NCI-H1105 treated with DMSO at 0.1 percent for 48 hours (cell line): ENCODE data around the gene HLA-B.
A peak's percentile ranks its signal among the peaks of the same experiment; 100 is the strongest.
"Not testable (repeated sequence)": the region's sequence is repeated elsewhere in the genome, so short reads cannot be mapped to it uniquely, and the experiment has no call there.

Experiments
- DNase-seq: peaks from one replicate; lab custom pipeline; 2025; lab: John Stamatoyannopoulos, UW

Gene HLA-B

DNA sequence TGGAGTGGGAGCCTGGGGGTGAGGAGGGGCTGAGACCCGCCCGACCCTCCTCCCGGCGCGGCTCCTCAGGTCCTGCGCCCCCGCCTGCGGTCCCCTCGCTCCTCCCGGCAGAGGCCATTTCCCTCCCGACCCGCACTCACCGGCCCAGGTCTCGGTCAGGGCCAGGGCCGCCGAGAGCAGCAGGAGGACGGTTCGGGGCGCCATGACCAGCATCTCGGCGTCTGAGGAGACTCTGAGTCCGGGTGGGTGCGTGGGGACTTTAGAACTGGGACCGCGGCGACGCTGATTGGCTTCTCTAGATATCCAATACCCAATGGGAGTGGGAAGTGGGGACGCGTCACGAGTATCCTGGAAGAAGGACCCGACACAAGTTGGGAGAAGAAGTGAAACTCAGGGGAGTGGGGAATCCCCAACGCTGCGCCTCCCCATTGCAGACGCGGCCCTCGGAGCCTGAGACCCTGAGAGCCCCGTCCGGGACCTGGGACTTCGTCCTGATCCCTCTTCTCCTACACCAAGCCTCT lies at the start of gene HLA-B:
TSS of gene HLA-B (minus strand) at position 234 of the 521 bp plus-strand sequence. CDS start at position 213, 21 bp downstream.
- DNase-seq = peak; percentile 29

DNA sequence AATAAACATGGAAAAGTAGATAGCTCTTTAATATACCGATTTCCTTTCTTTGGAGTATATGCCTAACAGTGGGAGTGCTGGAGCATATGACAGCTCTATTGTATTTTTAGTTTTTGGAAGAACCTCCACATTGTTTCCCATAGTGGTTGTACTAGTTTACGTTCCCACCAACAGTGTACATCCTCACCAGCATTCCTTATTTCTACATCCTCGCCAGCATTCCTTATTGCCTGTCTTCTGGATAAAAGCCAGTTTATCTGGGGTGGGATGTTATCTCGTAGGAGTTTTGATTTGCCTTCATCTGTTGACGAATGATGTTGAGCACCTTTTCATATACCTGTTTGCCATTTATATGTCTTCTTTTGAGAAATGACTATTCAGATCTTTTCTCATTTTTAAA lies 49.0 kb upstream of the HLA-B start:
- no peak for DNase-seq

DNA sequence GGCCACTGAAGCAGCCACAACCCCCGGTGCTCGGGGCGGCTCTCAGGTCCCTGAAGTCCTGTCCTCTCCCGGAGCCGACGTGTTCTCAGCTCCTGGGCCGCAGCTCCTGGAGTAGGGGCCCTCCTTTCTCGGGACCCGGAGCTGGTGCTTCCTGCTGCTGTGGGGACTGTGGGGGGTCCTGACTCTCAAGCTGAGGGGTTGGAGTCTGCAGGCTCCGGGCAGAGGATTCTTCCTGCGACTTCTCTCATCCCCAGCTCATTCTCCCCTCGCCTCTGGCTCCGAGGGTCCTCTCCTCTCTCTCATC lies 47.0 kb upstream of the HLA-B start:
- not testable (repeated sequence) for DNase-seq

DNA sequence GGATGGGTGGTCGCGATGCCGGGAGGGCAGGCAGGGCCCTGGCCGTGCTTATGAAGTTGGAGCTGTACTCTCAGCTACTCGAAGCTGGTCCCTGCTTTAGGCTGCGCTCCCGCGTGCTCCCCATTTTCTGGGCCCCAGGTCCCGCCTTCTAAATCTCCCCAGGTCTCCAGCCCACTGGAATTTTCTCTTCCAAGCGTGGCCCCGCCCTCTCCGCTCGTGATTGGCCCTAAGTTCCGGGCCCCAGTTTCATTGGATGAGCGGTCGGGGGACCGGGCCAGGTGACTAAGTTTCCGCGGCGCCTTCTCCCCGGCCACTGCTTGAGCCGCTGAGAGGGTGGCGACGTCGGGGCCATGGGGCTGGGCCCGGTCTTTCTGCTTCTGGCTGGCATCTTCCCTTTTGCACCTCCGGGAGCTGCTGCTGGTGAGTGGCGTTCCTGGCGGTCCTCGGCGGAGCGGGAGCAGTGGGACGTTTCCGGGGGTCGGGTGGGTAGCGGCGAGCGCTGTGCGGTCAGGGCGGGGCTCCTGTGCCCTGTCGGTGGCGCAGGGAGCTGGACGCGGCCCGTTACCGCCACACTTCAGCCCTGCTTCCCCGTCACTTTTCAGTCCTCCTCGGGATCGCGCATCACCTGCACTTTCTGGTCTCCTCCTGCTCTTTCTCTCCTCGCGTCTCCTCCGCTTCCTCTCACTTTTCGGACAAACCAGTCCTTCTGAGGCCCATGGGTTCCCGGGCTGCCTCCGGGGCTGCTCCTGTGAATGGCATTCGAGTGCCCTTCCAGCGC lies 46.5 kb upstream of the HLA-B start, which contains the start of gene MICA:
TSS of gene MICA (plus strand) at position 313 of the 778 bp plus-strand sequence. CDS start at position 351, 38 bp downstream.
- DNase-seq = peak; percentile 26

DNA sequence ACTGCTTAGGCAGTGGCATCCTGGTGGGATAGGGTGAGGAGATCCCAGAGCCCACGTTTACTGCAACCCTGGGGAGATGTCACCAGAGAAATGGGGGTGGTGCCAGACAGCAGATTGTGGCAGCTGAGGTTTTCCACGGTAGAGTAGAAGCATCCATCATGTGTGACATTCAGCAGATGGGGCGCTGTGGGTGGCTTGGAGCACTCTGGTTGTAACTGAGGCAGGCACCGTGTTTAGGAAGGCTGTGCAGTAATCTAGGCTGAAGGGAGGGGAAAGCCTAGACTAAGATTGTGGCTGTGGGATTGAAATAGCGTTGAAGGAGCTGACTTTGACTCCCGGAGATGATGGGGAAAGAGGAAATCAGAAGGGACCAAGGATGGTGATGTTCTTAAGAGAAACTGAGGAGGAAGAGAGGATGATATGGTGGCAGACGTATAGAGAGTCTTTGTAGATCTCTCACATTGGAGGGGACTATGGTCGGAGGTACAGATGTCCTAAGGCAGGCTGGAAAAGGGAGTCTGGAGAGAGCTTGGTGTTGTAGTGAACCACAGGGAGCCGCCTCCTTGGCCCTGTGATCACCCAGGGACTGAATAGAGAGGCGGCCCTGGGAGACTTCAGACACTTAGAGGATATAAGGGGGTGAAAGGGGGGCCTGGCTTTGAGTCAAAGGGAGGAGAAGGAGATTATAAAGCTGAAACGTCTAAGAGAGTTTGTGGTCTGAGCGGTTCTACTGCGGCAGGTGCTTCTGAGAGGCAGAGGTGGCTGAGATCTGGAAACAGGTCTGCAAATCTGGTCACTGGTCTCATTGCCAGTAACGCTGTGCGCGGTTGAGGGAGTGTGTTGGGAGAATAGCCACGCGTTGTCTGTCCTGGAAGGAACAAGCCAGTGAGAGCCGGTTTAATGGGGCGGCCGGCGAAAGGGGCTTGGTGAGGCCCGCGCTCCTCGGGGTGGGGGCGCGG lies 45.6 kb upstream of the HLA-B start:
- no peak for DNase-seq

DNA sequence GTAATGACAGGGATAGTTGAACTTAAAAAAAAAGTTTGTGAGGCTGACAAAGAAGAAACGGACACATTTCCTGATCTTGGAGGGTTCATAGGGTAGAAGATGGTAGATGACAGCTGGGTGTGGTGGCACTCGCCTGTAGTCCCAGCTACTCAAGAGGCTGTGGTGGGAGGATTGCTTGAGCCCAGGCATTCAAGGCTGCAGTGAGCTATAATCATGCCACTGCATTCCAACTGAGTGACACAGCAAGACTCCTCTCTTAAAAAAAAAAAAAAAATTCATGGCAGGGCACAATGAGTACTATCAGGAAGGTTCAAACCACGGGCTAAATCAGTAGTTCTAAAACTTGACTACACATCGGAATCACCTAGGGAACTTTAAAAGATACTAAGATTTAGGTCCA lies 44.4 kb upstream of the HLA-B start:
- DNase-seq = no peak

DNA sequence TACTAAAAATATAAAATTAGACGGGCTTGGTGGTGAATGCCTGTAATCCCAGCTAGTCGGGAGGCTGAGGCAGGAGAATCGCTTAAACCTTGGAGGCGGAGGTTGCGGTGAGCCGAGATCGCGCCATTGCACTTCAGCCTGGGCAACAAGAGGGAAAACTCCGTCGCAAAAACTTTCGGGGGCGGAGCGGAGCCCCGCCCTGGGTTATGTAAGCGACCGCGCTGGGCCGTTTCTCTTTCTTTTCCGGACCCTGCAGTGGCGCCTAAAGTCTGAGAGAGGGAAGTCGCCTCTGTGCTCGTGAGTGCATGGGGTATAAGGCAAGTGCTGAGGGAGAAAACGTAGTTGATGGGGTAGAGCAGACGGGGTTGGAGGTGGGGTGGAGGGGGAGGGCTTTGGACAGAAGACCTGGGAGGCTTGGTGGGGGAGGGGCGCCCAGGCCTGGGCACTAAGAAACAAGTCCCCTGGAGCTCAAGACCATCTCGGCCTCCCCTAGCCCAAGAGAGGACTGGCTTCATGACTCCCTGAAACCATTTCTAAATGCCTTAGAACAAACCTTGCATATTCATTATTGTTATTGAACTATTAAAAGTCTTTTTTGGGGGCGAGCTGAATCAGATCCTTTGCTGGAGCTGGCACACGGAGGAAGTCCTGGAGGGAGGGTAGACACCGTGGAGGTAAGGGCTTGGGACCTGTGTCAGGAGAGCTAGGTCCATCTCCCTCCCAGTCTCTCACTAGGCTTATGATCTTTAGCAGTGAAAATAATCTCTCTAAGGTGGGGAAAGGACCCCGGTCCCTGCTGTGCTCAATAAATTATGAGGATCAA lies 43.7 kb upstream of the HLA-B start:
- no peak for DNase-seq

DNA sequence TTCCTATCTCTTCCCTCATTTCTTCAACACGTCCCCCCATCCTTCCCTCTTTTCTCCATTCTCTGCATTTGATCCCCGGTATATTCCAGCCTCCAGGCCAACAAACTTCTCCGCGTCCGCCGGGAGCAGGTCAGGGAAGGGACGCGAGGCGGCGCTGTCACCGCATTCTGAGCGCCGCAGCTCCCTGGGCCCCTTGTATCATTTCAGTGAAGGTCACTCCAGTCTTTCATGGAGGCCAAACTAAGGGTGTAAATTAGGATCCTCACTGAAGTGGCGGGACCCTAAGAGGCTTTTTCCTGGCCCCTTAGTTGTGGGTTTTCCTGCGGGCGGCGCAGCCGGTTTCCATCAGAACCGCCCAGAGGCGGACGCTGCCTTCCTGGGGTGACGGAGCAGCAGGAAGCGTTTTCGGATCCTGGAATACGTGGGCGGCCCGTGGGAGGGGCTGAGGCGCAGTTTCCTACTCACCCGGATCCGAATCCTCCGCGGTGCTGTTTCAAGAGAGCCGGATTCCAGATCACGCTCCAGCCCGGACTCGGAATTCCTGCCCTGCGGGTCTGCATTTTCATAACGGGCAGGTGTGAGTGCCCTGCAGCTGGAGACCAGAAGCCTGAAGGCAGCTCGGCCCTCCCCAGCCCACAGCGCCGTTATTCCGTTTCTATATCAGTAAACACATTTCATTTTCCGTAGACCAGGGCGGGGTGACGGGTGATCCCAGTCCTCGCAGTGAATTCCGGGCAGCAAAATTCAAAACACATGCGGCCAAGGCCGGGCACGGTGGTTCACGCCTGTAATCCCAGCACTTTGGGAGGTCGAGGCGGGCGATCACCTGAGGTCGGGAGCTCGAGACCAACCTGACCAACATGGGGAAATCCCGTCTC lies 42.8 kb upstream of the HLA-B start:
- DNase-seq = peak; percentile 28

DNA sequence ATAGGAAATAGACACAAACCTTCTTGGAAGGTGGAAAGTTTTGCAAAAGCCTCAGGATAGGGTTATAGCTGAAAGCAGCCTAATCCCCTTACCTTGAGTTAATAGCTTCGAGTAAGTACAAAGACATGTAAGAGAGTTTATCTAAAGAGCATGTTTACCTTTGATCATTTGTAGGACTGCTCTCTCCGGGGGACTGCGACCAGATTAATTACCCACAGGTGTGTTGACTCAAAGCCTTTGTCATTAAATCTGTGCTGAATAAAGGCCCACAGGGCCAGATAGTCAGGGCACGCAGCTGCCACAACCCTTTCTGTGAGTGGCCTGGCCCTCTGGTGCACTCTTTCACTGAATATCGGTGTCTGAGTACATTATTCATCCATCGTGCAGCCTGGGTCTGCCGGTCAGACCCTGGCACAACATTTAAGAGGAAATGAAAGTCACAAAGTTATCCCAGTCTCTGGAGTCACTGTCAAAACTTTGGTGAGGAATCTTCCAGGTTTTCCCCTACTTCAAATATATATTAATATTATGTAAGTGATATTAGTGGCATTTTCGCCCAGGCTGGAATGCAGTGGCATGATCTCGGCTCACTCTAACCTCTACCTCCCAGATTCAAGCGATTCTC lies 41.0 kb upstream of the HLA-B start:
- no peak for DNase-seq

DNA sequence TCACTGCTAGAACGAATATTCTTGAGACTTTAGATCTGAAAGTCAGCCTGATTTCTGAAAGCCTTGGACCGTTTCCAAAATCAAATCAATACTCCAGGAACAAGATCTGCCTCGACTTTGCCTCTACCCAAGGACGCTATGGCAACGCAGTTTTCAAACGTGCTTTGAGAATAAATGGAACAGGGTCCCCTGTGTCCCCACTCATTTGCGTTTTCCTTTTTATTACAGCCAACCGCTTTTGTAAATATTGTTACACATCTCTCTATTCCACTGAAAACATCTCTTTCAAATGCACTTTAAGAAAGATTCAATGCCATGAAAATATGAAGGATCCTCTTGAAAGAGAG lies 40.1 kb upstream of the HLA-B start:
- DNase-seq = not testable (repeated sequence)

DNA sequence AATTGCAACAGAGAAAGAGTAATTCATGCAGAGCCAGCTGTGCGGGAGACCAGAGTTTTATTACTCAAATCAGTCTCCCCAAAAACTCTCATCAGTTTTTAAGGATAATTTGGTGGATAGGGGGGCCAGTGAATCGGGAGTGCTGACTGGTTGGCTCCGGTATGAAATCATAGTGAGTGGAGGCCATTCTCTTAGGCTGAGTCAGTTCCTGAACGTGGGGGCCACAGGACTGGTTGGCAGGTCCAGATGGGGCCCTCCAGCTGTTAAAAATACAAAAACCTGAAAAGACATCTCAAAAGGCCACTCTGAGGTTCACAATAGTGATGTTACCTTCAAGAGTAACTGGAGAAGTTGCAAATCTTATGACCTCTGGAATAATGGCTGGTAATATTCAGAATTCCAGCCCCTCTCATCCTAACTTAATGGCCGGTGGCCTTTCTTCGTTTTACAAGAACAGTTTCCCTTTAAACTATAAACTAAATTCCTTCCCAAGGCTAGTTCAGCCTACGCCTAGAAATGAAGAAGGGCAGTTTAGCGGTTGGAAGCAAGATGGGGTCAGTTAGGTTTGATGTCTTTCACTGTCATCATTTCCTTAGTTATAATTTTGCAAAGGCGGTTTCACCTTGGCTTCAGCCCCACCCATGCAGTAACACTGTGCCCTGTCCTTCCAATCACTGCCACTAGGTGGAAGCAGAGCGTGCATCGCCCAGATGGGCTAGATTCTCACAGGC lies 39.6 kb upstream of the HLA-B start:
- DNase-seq = peak; percentile 54

DNA sequence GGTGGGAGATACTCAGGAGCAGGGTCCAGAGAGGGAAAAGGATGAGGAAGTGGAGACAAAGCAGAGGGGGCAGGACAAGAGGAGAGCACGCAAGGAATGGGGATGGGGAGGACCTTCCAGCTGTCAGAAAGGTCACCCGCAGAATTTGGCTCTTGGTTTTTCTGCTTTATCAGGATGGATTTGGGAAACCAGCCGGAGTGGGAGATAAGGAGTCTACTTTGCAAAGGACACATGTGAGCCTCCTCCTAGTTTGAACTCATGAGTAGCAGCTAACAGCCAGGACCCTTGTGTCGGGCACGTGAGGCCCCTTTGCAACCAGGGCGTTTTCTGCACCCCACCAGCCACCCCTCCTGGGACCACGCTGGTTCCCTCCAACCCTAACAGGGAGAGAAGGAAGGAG lies 38.9 kb upstream of the HLA-B start:
- no peak for DNase-seq

DNA sequence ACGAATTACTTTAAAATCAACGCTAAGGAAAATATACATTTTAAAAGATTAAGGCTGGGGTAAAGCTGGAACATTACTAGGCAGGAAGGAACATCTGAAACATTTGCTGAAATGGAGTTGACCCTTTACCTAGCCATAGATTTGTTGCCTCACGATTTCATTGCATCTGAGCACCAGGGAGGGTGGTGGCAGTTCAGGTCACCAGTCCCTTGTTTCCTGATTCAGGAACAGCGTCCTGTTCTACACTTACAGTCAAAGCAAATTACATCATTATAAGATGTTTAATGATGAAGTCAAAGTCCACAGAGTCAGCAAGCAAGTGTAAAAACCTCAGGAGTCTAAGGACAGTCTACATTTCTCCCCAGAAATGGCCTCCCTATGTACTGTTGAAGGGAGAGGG lies 37.4 kb upstream of the HLA-B start:
- DNase-seq = no peak

DNA sequence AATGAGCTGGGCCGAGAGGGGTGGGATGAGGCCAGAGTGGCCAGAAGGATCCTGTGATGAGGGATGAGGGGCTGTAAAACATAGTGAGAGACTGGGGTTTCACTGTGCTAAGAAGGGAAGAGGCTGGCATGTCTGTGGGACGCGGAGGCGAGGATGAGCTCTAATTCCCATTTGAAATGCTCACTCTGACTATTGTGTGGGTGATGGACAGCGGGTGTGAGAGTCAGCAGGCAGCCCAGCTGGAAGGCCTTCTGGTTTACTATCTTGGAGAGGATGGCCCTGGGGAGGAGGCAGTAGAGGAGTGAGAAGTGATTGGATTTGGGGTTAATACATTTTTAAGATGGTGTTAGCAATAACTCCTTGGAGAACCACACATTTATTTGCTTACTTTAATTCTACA lies 37.0 kb upstream of the HLA-B start:
- DNase-seq = no peak

DNA sequence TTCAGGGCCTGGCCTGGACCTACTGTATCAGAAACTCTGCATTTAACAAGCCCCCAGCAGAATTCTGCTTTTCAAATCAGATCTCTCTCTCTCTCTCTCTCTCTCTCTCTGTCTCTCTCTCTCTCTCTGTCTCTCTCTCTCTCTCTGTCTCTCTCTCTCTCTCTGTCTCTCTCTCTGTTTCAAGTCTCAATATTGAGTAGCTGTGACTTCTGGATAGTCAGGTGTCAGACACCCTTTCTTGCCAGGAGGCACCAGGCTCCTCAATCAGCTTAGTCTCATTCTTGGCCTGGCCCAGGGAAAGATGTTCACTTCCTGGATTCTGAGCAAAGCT lies 32.8 kb upstream of the HLA-B start:
- DNase-seq = not testable (repeated sequence)

DNA sequence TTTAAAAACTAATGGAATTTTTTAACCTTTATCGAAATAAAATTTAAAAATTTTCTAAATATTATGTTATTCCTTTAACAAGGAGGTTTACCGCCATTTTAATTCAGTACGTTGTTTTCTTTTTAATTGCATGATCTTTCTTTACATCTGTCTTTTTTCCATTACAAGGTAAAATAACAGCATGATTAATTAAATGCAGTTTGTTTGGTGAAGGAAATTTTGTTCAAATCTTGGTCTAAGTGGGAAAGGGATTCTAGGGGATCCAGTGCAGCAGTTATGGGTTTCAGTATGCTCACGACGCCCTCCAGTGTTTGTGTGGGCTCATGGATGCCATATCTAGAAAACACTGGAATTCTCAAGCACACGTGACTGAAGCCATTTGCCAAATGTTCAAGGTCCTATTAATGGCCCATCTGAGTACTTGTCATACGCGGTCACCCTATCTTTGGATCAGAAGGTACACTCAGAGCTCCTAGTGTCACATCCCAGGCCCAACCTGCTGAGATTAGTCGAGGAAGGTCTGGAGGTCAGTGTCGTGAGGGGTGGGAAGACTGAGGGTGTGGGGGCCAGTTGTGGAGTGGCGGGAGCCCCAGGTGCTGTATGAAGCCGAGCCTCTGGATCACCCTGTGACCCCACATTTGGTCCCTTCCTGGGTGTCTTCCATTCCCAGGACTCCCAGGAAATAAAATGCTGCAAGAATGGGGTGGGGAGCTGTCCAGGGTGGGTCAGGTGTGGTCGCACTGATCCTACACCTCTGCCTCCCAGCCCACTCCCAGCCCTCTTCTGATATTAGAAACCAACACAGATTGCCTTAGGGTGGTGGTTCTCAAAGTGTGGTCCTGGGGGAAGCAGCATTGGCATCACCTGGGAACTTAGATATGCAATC lies 32.2 kb upstream of the HLA-B start:
- DNase-seq = not testable (repeated sequence)

DNA sequence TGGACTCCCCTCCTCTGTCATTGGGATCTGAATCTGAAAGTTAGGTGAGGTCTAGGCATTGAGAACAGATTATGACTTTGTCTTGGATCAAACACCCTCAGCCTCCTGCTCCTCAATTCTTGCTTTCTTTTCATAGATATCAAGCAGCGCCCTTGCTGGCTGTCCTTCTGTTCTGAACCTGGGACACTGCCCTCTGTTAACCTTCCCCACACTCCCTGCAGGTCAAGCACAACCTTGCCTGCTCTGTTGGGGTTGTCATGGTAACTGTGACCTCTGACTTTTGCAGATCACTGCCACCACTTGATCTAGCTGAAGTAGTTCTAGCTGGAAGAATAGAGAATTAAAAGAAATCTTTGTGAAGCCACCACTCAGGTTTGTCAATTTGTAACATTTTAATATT lies 30.0 kb upstream of the HLA-B start:
- no peak for DNase-seq

DNA sequence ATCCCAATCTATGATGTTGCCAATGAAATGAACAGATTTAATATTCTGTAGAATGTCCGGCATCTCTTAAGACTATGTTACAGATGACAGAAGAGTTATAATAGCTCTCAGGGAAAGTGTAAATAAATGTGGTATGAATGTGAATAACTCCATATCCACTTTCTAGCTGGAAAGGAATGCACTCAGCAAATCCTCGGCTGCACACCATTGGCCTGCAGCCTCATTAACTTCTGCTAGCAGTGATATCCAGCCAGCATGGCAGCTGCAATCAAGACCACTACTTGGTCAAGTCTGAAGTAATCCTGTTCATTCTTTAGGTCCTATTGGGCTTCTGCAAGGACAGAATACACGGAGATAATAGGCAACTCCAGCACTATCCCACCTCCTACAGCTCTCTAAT lies 29.1 kb upstream of the HLA-B start:
- no peak for DNase-seq

DNA sequence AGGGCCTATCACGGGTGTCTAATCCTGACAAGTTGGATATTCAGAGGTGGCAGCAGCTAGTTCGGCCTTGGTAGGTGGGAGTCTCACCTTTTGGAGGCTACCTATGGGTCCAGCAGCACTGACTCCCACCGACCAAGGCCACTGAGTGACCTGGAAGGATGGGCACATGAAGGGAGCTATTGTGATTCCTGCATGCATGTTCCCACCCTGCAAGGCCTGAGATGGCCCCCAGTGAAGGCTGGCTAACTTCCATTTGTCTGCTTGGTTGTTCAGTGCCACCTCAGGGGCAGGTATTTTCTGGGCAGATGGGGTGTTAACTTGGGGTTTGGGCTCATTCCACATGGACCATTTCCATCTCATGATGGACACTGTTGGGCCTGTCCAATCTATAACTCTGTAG lies 28.1 kb upstream of the HLA-B start:
- DNase-seq = no peak
